EL (cell line): Measurements from ENCODE around the gene SUSD2.
A peak's percentile ranks its signal among the peaks of the same experiment; 100 is the strongest.
"Not testable (repeated sequence)": the region's sequence is repeated elsewhere in the genome, so short reads cannot be mapped to it uniquely, and the experiment has no call there.

Experiments
- DNase-seq: peaks from one replicate; pipeline ENCODE4 v3.0.0-alpha.2; 2016

SUSD2 gene, protein sequence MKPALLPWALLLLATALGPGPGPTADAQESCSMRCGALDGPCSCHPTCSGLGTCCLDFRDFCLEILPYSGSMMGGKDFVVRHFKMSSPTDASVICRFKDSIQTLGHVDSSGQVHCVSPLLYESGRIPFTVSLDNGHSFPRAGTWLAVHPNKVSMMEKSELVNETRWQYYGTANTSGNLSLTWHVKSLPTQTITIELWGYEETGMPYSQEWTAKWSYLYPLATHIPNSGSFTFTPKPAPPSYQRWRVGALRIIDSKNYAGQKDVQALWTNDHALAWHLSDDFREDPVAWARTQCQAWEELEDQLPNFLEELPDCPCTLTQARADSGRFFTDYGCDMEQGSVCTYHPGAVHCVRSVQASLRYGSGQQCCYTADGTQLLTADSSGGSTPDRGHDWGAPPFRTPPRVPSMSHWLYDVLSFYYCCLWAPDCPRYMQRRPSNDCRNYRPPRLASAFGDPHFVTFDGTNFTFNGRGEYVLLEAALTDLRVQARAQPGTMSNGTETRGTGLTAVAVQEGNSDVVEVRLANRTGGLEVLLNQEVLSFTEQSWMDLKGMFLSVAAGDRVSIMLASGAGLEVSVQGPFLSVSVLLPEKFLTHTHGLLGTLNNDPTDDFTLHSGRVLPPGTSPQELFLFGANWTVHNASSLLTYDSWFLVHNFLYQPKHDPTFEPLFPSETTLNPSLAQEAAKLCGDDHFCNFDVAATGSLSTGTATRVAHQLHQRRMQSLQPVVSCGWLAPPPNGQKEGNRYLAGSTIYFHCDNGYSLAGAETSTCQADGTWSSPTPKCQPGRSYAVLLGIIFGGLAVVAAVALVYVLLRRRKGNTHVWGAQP

GRCh38 chr22:24181088-24181995 is at the start of gene SUSD2:
TSS of gene SUSD2 (plus strand) at chr22:24181487. CDS start at chr22:24181520, 33 bp downstream.
- DNase-seq, result peak; percentile 20

DNA sequence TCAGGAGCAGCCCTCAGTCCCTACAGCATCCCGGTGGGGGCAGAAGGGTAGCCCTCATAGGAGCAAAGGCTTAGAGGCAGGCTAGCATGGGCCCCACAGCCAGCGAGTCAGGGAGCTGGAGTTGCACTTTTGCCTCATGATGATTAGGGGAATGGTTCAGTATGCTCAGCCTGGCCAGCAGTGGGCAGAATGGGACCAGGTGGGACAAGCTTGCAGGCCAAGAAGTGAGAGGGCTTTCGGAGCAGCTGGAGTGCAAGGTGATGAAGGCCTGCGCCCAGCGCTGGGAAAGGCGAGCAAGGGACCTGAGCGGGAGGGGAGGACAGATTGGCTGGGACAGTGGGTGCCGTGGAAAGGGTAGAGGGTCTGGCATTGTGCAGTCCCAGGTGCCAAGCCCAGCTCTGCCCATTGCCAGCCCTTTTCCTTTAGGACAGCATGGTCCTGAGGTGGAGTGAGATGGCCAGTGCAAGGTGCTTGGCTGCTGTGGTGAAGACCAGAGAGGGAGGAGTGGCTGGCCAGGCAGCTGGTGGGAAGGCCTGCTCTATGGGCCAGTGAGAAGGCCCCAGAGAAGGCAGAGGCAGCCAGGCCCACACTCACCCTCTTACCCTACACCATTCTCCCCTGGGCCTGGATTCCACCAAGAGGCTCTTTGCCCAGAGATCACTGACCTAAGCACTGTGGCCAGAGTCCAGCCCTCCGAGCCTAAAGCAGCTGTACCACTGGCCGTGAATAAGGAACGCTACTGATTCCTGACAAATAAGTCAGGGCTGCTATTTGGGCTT is 47.9 kb upstream of the SUSD2 start:
- DNase-seq, result no peak

DNA sequence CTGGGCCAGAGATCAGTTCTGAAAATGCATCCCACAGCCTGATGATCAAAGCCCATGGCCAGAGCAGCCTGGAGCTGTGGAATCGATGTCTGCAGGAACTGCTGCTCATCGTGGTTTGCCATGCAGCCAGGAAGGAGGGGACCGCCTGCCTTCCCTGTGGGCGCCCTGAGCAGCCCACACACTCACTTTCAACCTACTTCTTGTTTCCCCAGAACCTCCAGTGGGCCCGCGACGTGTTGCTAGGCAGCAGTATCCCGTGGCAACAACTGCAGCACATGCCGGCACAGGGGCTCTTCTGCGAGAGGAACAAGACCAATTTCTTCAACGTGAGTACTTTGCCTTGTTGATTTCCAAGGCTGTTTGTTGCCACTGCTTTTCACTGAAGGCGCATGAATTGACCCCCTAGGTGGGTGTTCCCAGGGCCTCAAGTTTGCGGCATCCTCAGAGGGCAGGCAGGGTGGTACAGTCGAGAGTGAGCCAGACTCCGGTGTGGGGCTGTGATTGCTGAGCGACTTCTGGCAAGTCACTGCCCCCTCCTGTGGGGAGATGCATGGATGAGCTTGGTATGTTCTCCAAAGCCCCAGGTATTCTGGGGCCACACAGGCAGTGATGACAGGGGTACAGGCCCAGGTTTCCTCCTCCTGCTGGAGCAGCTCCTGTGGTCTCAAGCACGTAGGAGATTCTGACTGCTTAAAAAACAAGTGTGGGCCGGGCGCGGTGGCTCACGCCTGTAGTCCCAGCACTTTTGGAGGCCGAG is 47.0 kb upstream of the SUSD2 start:
- no peak for DNase-seq

GRCh38 chr22:24136533-24136932 is 44.8 kb upstream of the SUSD2 start:
- not testable (repeated sequence) for DNase-seq

DNA sequence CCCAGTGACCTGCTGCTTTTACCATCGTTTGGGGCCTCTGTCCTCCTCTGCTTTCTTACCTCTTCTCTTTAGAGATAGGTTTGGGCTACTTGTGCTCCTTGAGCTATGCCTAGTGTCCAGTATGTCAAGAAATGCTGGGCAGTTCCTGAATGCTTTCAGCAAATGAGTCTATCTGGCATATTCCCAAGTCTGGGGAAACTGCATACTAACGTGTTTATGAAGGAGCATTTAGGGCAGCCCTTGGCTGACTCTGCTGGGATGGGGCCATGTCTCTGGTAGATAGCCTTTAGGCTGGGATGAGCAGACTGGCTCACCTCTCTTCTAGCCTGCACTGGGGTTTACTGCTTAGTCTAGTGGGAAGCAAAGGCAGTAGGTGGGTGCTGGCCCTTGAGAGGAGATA is 43.7 kb upstream of the SUSD2 start:
- DNase-seq, result peak; percentile 62

GRCh38 chr22:24138649-24139420 is 42.5 kb upstream of the SUSD2 start:
- DNase-seq, result no peak

GRCh38 chr22:24140357-24140756 is 40.9 kb upstream of the SUSD2 start:
- no peak for DNase-seq

- DNase-seq, result no peak
Observed at GRCh38 chr22:24141586-24141985, 39.7 kb upstream of the SUSD2 start.

GRCh38 chr22:24142241-24142640 is 39.0 kb upstream of the SUSD2 start:
- no peak for DNase-seq

DNA sequence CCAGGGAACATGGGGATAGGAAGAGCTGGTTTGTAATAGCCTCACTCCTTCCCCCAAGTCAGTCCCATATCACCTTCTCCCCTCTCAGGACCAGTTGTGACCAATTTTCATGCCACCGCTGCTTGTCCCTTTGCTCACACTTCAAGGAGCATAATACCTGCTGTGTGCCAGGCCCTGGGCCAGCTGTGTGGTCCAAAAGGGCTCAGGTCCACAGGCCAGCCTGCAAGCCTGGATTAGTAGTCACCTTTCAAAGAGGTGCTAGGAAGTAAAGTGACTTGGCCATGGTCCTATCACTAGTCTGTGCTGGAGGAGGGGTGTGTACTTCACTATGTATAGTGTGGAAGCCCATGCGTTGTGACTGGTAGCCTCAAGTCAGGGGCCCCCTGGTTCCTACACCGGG is 38.5 kb upstream of the SUSD2 start:
- no peak for DNase-seq

- DNase-seq, result no peak
Observed at GRCh38 chr22:24144056-24144777, 37.1 kb upstream of the SUSD2 start.

DNA sequence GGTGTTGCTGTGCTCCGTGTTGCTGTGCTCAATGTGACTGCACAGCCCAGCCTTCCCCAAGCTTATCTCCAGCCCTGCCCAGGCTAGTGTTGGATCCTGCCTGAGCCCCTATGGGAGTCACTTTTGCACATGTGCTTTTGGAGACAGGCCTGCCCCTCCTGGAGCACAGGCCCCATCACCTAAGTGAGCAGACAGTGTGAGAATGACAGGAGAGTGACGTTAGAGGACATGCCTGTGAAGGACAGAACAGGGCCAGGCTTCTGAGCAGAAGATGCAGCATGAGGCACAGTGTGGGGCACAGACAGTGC is 36.6 kb upstream of the SUSD2 start:
- no peak for DNase-seq

GRCh38 chr22:24145446-24146193 is 35.7 kb upstream of the SUSD2 start:
- DNase-seq, result no peak

- peak; percentile 51 for DNase-seq
Observed at GRCh38 chr22:24146194-24146616, 35.1 kb upstream of the SUSD2 start.

DNA sequence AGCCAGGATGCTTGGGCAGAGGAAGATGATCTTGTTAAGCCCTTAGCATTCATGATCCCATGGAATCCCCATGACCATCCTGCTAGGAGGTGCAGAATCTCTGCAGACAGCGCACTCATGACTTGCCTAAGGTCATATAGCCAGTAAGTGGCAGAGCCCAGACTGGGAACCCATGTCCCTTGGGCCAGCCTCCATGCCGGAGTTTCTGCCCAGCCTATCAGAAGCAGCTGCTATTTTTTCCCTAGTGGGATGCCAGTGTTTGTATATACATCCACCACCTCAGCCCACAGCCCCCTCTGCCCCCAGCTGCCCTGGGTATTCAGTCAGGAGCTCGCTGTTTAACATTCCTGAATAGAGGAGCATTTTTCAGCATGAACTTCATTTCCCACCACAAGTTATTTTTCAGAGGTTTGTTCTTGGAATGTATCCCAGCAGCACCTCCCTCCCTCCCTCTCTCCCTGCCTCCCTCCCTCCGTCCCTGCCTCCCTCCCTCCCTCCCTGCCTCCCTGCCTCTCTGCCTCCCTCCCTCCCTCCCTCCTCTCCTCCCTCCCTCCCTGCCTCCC is 34.4 kb upstream of the SUSD2 start:
- peak; percentile 81 for DNase-seq

- DNase-seq, result no peak
Observed at GRCh38 chr22:24147666-24148065, 33.6 kb upstream of the SUSD2 start.

- DNase-seq, result no peak
Observed at GRCh38 chr22:24148266-24149197, 32.8 kb upstream of the SUSD2 start.

DNA sequence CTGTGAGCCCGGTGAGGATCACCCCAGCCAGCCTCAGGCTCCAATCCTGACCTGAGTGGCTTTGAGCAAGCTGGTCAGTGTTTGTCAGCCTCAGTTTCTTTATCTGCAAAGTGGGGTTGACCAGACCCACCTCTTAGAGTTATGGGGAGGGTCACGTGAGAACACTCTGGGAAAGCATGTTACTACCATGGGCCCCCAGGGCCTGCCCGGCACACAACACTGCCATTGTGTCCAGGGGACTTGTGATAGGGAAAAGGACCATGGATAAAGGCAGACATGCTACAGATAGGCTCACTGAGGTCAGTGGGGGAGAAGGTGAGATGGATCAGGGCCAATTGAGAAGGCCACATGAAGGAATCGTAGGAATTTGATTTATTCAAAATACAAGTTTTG is 32.1 kb upstream of the SUSD2 start:
- DNase-seq, result no peak
